GM12874 (cell line): ENCODE measurements around the gene IGF2R.

Source experiments
- CTCF ChIP-seq: IDR thresholded peaks from 2 replicates; pipeline ENCODE4 v1.5.1; 2011; ENCODE audit warnings: low read depth, mild to moderate bottlenecking, control low read depth, low read length, moderate library complexity; ENCODE audit not compliant: insufficient read depth

Gene IGF2R

GRCh38 chr6:160134779-160135547 is 166.1 kb downstream of the IGF2R start:
- no peak for TF ChIP-seq CTCF

- TF ChIP-seq CTCF = no peak
These were observed 167.2 kb downstream of the IGF2R start for GRCh38 chr6:160135907-160136655.

GRCh38 chr6:160137130-160137988 is 168.5 kb downstream of the IGF2R start:
- no peak for TF ChIP-seq CTCF

GRCh38 chr6:160137989-160138835 is 169.3 kb downstream of the IGF2R start:
- peak; percentile 67 for TF ChIP-seq CTCF

- no peak for TF ChIP-seq CTCF
These were observed 170.0 kb downstream of the IGF2R start for GRCh38 chr6:160138839-160139419.

GRCh38 chr6:160139420-160139851 is 170.6 kb downstream of the IGF2R start:
- TF ChIP-seq CTCF = no peak
